ENCODE data around the gene PFN3. TPM values are rescaled to one million over a fixed set of nuclear protein-coding genes. Genes with fewer than 3 reads are reported as not detected.

Gene PFN3
- total and polyA plus RNA-seq, 4 donors = not detected

GRCh38 chr5:177374211-177374610 is 26.2 kb downstream of the PFN3 start:
- no peak for DNase-seq
- Histone ChIP-seq H3K27me3 (ENCODE audit: control insufficient read depth in 3 of 3, insufficient read depth in 3 of 3, low read length in 2 of 3) (no peaks in the 10 kb centered on the region), H3K27ac (ENCODE audit: low read depth in 1 of 2, low read length in 1 of 2) (no peak overlapping the region), H3K9ac (ENCODE audit: insufficient read depth in 1 of 2, low read length in 2 of 2) (no peak overlapping the region), H3K36me3 (ENCODE audit: control insufficient read depth in 4 of 4, insufficient read depth in 4 of 4, low read length in 4 of 4) (peaks cover 0 to 4% (median 0%) of the 10 kb centered on the region in 4 donors), H3K4me1 (ENCODE audit: control insufficient read depth in 5 of 5, insufficient read depth in 5 of 5, low read length in 5 of 5) (peaks cover 0 to 11% (median 0%) of the 10 kb centered on the region in 5 donors), H3K9me3 (ENCODE audit: control insufficient read depth in 4 of 4, insufficient read depth in 3 of 4, low read length in 3 of 4) (no peaks in the 10 kb centered on the region), H3K4me3 (no peak overlapping the region)
- no peak for ATAC-seq (ENCODE audit: insufficient read depth, low FRiP score)
- WGBS, 2 donors = 85 to 88% methylated on average over 5 of the region's 5 CpGs
- TF ChIP-seq CTCF (IDR thresholded peaks at IDR 0.05; ENCODE audit: control extremely low read depth, extremely low read depth) = no peak

- 70 to 79% methylated on average over 6 of the region's 6 CpGs for WGBS, 2 donors
- Histone ChIP-seq H3K27ac (ENCODE audit: low read depth in 1 of 2, low read length in 1 of 2) (no peak overlapping the region), H3K9ac (ENCODE audit: insufficient read depth in 1 of 2, low read length in 2 of 2) (no peak overlapping the region), H3K4me3 (no peak overlapping the region), H3K36me3 (ENCODE audit: control insufficient read depth in 4 of 4, insufficient read depth in 4 of 4, low read length in 4 of 4) (peaks cover 0 to 4% (median 0%) of the 10 kb centered on the region in 4 donors), H3K27me3 (ENCODE audit: control insufficient read depth in 3 of 3, insufficient read depth in 3 of 3, low read length in 2 of 3) (no peaks in the 10 kb centered on the region), H3K9me3 (ENCODE audit: control insufficient read depth in 4 of 4, insufficient read depth in 3 of 4, low read length in 3 of 4) (no peaks in the 10 kb centered on the region), H3K4me1 (ENCODE audit: control insufficient read depth in 5 of 5, insufficient read depth in 5 of 5, low read length in 5 of 5) (peaks cover 0 to 11% (median 0%) of the 10 kb centered on the region in 5 donors)
- DNase-seq (no peak), ATAC-seq (ENCODE audit: insufficient read depth, low FRiP score) (no peak)
- no peak for TF ChIP-seq CTCF (IDR thresholded peaks at IDR 0.05; ENCODE audit: control extremely low read depth, extremely low read depth)
These were observed 26.7 kb downstream of the PFN3 start for GRCh38 chr5:177373806-177374205.

- ATAC-seq (ENCODE audit: insufficient read depth, low FRiP score) = no peak
- DNase-seq = no peak
- Histone ChIP-seq H3K9me3 (ENCODE audit: control insufficient read depth in 4 of 4, insufficient read depth in 3 of 4, low read length in 3 of 4) (no peaks in the 10 kb centered on the region), H3K4me1 (ENCODE audit: control insufficient read depth in 5 of 5, insufficient read depth in 5 of 5, low read length in 5 of 5) (peaks cover 0 to 14% (median 0%) of the 10 kb centered on the region in 5 donors), H3K27ac (ENCODE audit: low read depth in 1 of 2, low read length in 1 of 2) (no peak overlapping the region), H3K4me3 (no peak overlapping the region), H3K36me3 (ENCODE audit: control insufficient read depth in 4 of 4, insufficient read depth in 4 of 4, low read length in 4 of 4) (peaks cover 0 to 4% (median 0%) of the 10 kb centered on the region in 4 donors), H3K27me3 (ENCODE audit: control insufficient read depth in 3 of 3, insufficient read depth in 3 of 3, low read length in 2 of 3) (peaks cover 0 to 2% (median 0%) of the 10 kb centered on the region in 3 donors), H3K9ac (ENCODE audit: insufficient read depth in 1 of 2, low read length in 2 of 2) (no peak overlapping the region)
- 88 to 93% methylated on average over 6 of the region's 6 CpGs for WGBS, 2 donors
- TF ChIP-seq CTCF (IDR thresholded peaks at IDR 0.05; ENCODE audit: control extremely low read depth, extremely low read depth) = no peak
These were observed 27.6 kb downstream of the PFN3 start for GRCh38 chr5:177372910-177373309.

Data from lung (tissue), 12 donors.